GM18508 (cell line): Measurements from ENCODE around the gene OTOP2.

Experiments used
- ATAC-seq: cut with Tn5 transposase; IDR thresholded peaks from one replicate; pipeline ENCODE4 v1.9.1; 2021; ENCODE audit warnings: moderate number of reproducible peaks; ENCODE audit not compliant: insufficient read depth, unreplicated experiment

OTOP2 gene

GRCh38 chr17:74922694-74923537, 1.2 kb upstream of the OTOP2 start, which contains the start of gene USH1G:
TSS of gene USH1G (minus strand) at chr17:74923255. CDS start at chr17:74923073, 182 bp downstream.
- no peak for ATAC-seq

- no peak for ATAC-seq
Measured at GRCh38 chr17:74923538-74924249, 379 bp upstream of the OTOP2 start.

GRCh38 chr17:74925242-74925641, 1.2 kb downstream of the OTOP2 start:
- ATAC-seq = no peak

- ATAC-seq = no peak
Measured at GRCh38 chr17:74928786-74929185, 4.7 kb downstream of the OTOP2 start.

GRCh38 chr17:74930535-74931036, 6.5 kb downstream of the OTOP2 start:
- no peak for ATAC-seq

- no peak for ATAC-seq
Measured at GRCh38 chr17:74935048-74935447, 11.0 kb downstream of the OTOP2 start.

GRCh38 chr17:74935585-74936469, 11.8 kb downstream of the OTOP2 start, which contains the start of gene OTOP3:
TSS of gene OTOP3 (plus strand) at chr17:74935898. CDS start at chr17:74935922, 24 bp downstream.
- ATAC-seq = no peak

GRCh38 chr17:74936470-74936799, 12.4 kb downstream of the OTOP2 start:
- ATAC-seq = no peak

GRCh38 chr17:74937064-74938051, 13.3 kb downstream of the OTOP2 start:
- ATAC-seq = no peak

GRCh38 chr17:74938194-74938950, 14.3 kb downstream of the OTOP2 start:
- no peak for ATAC-seq

GRCh38 chr17:74939534-74939933, 15.5 kb downstream of the OTOP2 start:
- ATAC-seq = no peak

- no peak for ATAC-seq
Measured at GRCh38 chr17:74941128-74941725, 17.2 kb downstream of the OTOP2 start.

GRCh38 chr17:74943808-74944522, 19.9 kb downstream of the OTOP2 start:
- no peak for ATAC-seq

GRCh38 chr17:74945543-74945942, 21.5 kb downstream of the OTOP2 start:
- ATAC-seq = no peak

- no peak for ATAC-seq
Measured at GRCh38 chr17:74946641-74947040, 22.6 kb downstream of the OTOP2 start.

- no peak for ATAC-seq
Measured at GRCh38 chr17:74947041-74947754, 23.1 kb downstream of the OTOP2 start.
